Vagina (tissue), 2 donors: ENCODE data around the gene TRIP10. TPM values are rescaled to one million over a fixed set of nuclear protein-coding genes. Genes with fewer than 3 reads are reported as not detected.

ENCODE experiments used
- DNase-seq, 2 donors: peaks; one replicate each; pipeline ENCODE4 v3.0.0-alpha.2; 2017; ENCODE audit errors: extremely low spot score in 2 of 2
- H3K27ac ChIP-seq: fragments of 200-600 bp; sonication (generic); one replicate; pipeline ENCODE4 v1.5.1; 2019
- H3K27me3 ChIP-seq: fragments of 200-600 bp; sonication (generic); one replicate; pipeline ENCODE4 v1.5.1; 2019
- H3K36me3 ChIP-seq, 2 donors: fragments of 200-600 bp; sonication (generic); one replicate each; pipeline ENCODE4 v1.5.1; 2017 to 2019
- H3K4me1 ChIP-seq: fragments of 200-600 bp; sonication (generic); one replicate; pipeline ENCODE4 v1.5.1; 2019
- H3K4me3 ChIP-seq, 2 donors: fragments of 200-600 bp; sonication (generic); 1 replicate in 1 of 2; 2 replicates in 1 of 2; pipeline ENCODE4 v1.5.1; 2016 to 2019
- H3K9me3 ChIP-seq: fragments of 200-600 bp; sonication (generic); one replicate; pipeline ENCODE4 v1.5.1; 2019
- POLR2A ChIP-seq, 2 donors: fragments of 450-650 bp; IDR thresholded peaks; one replicate each; pipeline ENCODE4 v1.6.1; 2017; ENCODE audit warnings: antibody characterized with exemption in 2 of 2, mild to moderate bottlenecking in 2 of 2, moderate library complexity in 2 of 2
- POLR2AphosphoS5 ChIP-seq, 2 donors: sonication (generic); formaldehyde crosslinking; IDR thresholded peaks; one replicate each; pipeline ENCODE4 v1.9.0; 2017; ENCODE audit warnings: antibody characterized with exemption in 2 of 2, mild to moderate bottlenecking in 2 of 2, low read depth in 1 of 2; ENCODE audit not compliant: insufficient read depth in 1 of 2
- intact Hi-C: fragments of 100-400 bp; cut with DNase I; formaldehyde crosslinking; loops from one replicate; pipeline ENCODE4 v1.15.1; 2023
- total RNA-seq: library from RNA; depleted of rRNA; stranded (reverse); fragments of >200 nt; gene quantifications from one replicate; pipeline ENCODE4 v1.2.3, GENCODE V29; 2016
- TF ChIP-seq, protein P1 (sequence below), 3 experiments: fragments of 450-650 bp in 2 of 3; fragments of 200-600 bp in 1 of 3; sonication (generic) in 1 of 3; IDR thresholded peaks; one replicate each; pipeline ENCODE4 v1.5.1; 2017 to 2019; ENCODE audit warnings: antibody characterized with exemption in 3 of 3, mild to moderate bottlenecking in 2 of 3, moderate library complexity in 2 of 3

The TRIP10 gene
- total RNA-seq, 1 donor from 2014 or later: 129 TPM

DNA sequence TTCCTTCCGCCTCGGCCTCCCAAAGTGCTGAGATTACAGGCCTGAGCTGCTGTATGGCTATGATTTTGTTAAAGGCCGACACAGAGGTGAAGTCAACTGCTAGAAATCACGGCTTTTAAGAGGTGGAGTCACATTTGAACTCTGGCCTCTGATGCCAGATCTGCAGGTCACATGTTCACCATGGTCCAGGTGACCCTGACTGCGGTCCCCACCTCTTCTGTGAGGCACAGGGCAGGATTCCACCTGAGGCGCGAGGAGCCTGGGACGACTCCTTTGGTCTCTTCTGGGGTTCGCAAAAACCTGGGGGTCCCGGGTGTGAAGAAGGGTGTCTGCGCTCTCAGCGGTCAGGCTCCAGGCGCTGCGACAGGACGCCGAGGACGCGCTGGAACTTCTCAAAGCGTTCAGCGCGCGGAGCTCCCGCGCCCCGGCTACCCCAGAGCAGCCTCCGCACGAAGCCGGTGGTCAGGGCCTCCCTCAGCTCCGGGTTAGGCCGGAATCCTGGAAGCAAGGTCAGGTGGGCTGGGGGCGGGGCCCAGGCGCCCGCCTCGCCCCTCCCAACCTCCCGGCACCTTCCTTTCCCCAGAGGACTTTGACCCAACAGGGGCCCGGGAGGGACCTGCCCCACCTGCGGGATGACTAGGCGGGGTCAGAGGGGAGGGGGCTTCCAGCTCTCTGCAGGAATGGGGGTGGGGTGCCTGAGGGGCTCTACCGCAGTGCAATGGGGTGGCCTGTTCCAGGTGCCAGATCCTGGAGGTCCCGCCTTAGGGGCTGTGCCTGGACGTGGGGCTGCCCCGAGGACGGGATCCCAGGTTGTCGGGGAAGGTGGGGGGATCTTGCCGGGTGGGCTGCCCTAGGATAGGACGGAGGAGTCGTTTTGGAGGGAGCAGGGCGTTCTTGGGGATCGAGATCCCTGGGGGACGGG, 13.0 kb downstream of the TRIP10 start:
- Histone ChIP-seq H3K36me3 (peaks cover 0 to 50% of the 10 kb centered on the region in 2 donors), H3K4me3 (peak overlapping the region; percentile 33 to 42), H3K27me3 (no peaks in the 10 kb centered on the region), H3K9me3 (no peaks in the 10 kb centered on the region), H3K27ac (peak overlapping the region; percentile 35), H3K4me1 (peaks cover 26% of the 10 kb centered on the region)
- TF ChIP-seq, protein P1, sequence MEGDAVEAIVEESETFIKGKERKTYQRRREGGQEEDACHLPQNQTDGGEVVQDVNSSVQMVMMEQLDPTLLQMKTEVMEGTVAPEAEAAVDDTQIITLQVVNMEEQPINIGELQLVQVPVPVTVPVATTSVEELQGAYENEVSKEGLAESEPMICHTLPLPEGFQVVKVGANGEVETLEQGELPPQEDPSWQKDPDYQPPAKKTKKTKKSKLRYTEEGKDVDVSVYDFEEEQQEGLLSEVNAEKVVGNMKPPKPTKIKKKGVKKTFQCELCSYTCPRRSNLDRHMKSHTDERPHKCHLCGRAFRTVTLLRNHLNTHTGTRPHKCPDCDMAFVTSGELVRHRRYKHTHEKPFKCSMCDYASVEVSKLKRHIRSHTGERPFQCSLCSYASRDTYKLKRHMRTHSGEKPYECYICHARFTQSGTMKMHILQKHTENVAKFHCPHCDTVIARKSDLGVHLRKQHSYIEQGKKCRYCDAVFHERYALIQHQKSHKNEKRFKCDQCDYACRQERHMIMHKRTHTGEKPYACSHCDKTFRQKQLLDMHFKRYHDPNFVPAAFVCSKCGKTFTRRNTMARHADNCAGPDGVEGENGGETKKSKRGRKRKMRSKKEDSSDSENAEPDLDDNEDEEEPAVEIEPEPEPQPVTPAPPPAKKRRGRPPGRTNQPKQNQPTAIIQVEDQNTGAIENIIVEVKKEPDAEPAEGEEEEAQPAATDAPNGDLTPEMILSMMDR (IDR thresholded peaks at IDR 0.05): no peak
- TF ChIP-seq POLR2A (IDR thresholded peaks at IDR 0.05) (no peak), POLR2AphosphoS5 (IDR thresholded peaks at IDR 0.05; ENCODE audit: insufficient read depth in 1 of 2, low read depth in 1 of 2) (no peak)
- no peak for DNase-seq
- intact Hi-C loops: no loop called here

DNA sequence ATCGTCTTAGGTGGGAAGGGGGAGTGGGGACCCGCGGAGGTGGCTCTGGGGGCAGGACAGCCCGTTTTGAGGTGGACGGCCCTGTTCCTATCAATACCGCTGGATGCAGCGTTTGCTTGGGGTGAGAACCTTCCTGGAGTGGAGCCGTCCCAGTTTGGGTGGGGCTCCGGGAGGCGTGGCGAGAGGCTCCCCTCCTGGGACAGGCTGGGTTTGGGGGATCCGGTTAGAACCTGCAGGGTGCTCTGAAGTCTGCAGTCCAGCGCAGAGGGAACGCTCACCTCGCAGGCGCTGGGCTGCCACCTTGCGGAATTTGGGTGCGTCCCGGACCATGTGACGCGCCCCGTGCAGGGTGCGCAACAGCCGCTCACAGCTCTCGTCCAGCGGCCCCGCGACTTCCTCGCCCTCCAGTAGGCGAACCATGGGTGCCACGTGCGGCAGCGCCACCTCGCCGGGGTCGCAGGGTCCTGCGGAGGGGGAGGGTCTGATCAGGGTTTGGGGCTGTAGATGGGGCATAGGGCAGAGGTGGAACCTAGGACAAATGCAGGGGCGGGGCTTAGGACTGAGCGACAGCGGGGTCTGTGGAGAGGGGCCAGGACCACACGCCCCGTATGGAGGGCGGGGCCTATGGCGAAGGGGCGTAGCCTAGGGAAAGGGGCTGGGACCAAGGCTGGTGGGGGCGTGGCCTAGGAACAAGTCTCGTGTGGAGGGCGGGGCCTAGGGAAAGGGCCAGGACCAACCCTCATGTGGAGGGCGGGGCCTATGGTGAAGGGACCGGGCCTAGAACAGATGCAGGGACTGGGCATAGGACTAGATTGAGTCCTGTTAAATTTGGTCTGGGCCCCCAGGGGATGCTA, 13.9 kb downstream of the TRIP10 start:
- H3K4me3 ChIP-seq: peak overlapping the region; percentile 33 to 42
- TF ChIP-seq POLR2A (IDR thresholded peaks at IDR 0.05): no peak
- TF ChIP-seq, protein P1 (IDR thresholded peaks at IDR 0.05): peak in 2 of 3 experiments; percentile 35 to 36
- peak; percentile 47 to 69 for TF ChIP-seq POLR2AphosphoS5 (IDR thresholded peaks at IDR 0.05; ENCODE audit: insufficient read depth in 1 of 2, low read depth in 1 of 2)
- intact Hi-C loops: no loop called here

DNA sequence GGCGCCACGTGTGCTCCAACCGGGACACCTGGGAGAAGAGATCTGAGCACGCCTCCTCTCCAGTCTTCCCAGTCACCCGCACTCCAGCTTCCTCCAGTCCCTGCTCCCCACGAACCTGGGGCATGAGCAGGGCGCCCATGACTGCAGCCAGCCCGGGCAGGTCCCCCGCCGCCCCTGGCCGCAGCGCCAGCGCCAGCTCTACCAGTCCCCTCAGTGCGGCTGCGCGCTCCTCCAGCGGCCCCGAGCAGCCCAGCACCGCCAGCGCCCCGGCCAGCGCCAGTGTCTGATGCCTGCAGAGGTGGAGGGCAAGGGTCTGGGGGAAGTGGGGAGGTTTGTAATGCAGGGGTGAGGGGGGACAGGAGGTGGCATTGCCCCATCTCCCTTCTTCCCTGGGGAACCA, 14.7 kb downstream of the TRIP10 start:
- Histone ChIP-seq H3K27ac (peak overlapping the region; percentile 35), H3K27me3 (no peaks in the 10 kb centered on the region), H3K4me1 (peaks cover 26% of the 10 kb centered on the region), H3K4me3 (no peak overlapping the region), H3K9me3 (no peaks in the 10 kb centered on the region), H3K36me3 (peaks cover 0 to 35% of the 10 kb centered on the region in 2 donors)
- intact Hi-C loops: no loop called here
- TF ChIP-seq, protein P1 (IDR thresholded peaks at IDR 0.05): no peak
- TF ChIP-seq POLR2AphosphoS5 (IDR thresholded peaks at IDR 0.05; ENCODE audit: insufficient read depth in 1 of 2, low read depth in 1 of 2) (no peak), POLR2A (IDR thresholded peaks at IDR 0.05) (no peak)
- no peak for DNase-seq

More for the DNA sequence above, 13.9 kb downstream of the TRIP10 start:
- DNase-seq: no peak
- Histone ChIP-seq H3K4me1 (peaks cover 26% of the 10 kb centered on the region), H3K27me3 (no peaks in the 10 kb centered on the region), H3K36me3 (peaks cover 0 to 41% of the 10 kb centered on the region in 2 donors), H3K9me3 (no peaks in the 10 kb centered on the region), H3K27ac (peak overlapping the region; percentile 35)

DNA sequence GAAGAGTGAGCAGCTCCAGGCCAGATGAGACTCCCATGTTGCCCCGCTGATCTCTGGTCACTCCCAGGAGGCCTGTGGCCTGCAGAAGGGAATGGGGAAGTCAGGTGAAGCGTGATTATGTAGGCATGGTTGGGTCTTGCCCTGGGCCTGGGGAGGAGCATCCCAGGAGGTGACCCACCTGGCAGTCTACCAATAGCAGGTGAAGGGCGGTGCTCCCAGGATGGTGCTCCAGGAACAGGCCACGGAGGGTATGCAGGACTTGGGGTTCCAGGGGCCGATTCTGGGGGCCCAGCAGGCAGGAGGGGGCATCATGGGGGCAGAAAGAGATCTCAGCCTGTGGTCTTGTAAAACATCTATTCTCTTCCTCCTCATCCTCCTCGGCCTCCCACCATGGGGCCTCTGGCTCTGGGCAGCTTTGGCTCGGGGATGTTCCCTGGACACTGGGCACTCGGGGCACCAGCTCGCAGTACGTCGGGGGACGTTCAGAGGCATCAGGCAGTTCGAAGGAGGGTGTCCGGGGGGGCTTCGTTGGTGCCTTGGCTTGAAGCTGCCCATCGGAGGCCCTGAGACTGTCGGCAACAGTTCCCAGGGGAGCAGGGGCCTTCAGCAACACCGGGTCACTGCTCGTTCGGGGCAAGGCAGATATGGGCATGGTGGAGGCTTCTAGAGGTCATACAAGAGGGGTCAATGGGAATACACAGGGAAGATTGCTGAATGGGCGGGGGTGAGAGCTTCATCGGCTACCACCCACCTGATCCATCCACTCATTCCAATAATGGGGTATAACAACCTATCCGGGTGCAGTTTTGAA, 15.4 kb downstream of the TRIP10 start:
- peaks cover 0 to 28% of the 10 kb centered on the region in 2 donors for H3K36me3 ChIP-seq
- no peak for DNase-seq
- no peak for TF ChIP-seq POLR2A (IDR thresholded peaks at IDR 0.05)
- no peak for TF ChIP-seq POLR2AphosphoS5 (IDR thresholded peaks at IDR 0.05; ENCODE audit: insufficient read depth in 1 of 2, low read depth in 1 of 2)
- TF ChIP-seq, protein P1 (IDR thresholded peaks at IDR 0.05): no peak
- H3K4me3 ChIP-seq: no peak overlapping the region
- no peaks in the 10 kb centered on the region for H3K9me3 ChIP-seq
- H3K27me3 ChIP-seq: no peaks in the 10 kb centered on the region
- intact Hi-C loops: no loop called here
- H3K4me1 ChIP-seq: peaks cover 21% of the 10 kb centered on the region
- H3K27ac ChIP-seq: no peak overlapping the region
